C4-2B (cell line): ENCODE measurements around the gene ERC1.

Experiments
- CTCF ChIP-seq: fragments of 450-650 bp; conservative IDR thresholded peaks from 2 replicates; pipeline ENCODE4 v1.5.1; 2017; ENCODE audit warnings: mild to moderate bottlenecking
- ZFX ChIP-seq: fragments of 450-650 bp; IDR thresholded peaks from 2 replicates; pipeline ENCODE4 v1.6.1; 2017

DNA sequence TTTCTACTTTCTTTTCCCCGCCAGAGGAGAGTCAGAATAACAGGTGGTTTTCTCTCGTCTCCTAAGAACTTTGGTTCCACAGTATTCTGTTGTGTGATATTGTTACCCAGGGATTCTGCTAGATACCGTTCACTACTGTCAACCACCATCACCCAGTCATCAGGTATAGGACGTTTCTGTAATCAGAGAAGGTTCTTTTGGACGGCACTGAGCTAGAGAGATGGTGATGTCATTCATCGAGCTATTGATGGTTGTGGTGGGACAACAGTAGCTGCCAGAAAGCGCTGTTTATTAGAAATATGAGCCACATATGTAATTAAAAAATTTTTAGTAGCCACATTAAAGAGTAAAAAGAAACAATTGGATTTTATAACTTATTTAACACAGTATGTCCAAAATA lies 17.0 kb downstream of the ERC1 start:
- no peak for TF ChIP-seq CTCF
- TF ChIP-seq ZFX: no peak
